ENCODE results near the gene IFT122.
"Not testable (repeated sequence)": the region's sequence is repeated elsewhere in the genome, so short reads cannot be mapped to it uniquely, and the experiment has no call there.

Gene IFT122

DNA sequence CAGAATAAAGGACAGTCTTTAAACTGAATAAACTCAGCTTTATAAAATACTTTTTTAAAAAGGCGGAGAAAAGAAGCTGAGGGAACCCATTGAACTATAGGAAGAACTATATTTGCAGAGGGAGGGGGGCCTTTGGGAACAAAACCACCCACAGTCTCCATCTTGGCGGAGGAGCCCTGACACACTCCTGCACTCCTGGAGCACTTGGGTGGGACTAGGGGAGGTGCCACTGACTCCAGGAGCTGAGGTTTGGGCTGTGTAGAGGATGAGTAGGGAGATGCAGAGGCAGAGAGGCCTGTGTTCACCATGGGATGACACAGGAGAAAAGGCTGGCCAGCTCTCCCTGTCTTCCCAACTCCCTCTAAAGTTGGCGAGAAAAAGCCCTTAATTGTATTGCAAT, 35.8 kb downstream of the IFT122 start:
- TF ChIP-seq, protein P1, sequence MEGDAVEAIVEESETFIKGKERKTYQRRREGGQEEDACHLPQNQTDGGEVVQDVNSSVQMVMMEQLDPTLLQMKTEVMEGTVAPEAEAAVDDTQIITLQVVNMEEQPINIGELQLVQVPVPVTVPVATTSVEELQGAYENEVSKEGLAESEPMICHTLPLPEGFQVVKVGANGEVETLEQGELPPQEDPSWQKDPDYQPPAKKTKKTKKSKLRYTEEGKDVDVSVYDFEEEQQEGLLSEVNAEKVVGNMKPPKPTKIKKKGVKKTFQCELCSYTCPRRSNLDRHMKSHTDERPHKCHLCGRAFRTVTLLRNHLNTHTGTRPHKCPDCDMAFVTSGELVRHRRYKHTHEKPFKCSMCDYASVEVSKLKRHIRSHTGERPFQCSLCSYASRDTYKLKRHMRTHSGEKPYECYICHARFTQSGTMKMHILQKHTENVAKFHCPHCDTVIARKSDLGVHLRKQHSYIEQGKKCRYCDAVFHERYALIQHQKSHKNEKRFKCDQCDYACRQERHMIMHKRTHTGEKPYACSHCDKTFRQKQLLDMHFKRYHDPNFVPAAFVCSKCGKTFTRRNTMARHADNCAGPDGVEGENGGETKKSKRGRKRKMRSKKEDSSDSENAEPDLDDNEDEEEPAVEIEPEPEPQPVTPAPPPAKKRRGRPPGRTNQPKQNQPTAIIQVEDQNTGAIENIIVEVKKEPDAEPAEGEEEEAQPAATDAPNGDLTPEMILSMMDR (IDR thresholded peaks at IDR 0.05; ENCODE audit: insufficient read depth, low read length, poor library complexity, severe bottlenecking) = no peak
- peaks cover 3% of the 10 kb centered on the region; the same call in 1 of the 2 replicates for H3K36me3 ChIP-seq (ENCODE audit: control insufficient read depth, insufficient read depth, low read length)
- no peak overlapping the region for H3K4me3 ChIP-seq (replicated peaks; ENCODE audit: low read depth, low read length)
- no peaks in the 10 kb centered on the region for H3K27me3 ChIP-seq (replicated peaks; ENCODE audit: control insufficient read depth, insufficient read depth, low read length)
- no peak for DNase-seq (ENCODE audit: extremely low read depth, insufficient read length)

DNA sequence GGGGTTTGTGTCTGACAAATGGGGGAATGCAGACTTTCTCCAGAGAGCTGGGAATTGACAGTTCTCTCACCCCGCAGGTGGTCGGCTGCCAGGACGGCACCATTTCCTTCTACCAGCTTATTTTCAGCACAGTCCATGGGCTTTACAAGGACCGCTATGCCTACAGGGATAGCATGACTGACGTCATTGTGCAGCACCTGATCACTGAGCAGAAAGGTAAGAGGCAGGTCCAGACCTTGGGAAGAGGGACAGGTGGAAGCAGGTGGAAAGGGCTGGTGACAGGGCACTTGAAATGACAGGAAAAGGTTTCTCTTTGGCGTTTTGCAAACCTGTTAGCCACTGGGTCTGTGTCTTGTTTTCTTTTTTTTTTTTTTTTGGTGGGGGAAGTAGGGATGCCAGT, 36.6 kb downstream of the IFT122 start:
- Histone ChIP-seq H3K27me3 (replicated peaks; ENCODE audit: control insufficient read depth, insufficient read depth, low read length) (no peaks in the 10 kb centered on the region), H3K4me3 (replicated peaks; ENCODE audit: low read depth, low read length) (no peak overlapping the region), H3K36me3 (ENCODE audit: control insufficient read depth, insufficient read depth, low read length) (peaks cover 4% of the 10 kb centered on the region; the same call in 1 of the 2 replicates)
- TF ChIP-seq, protein P1 (IDR thresholded peaks at IDR 0.05; ENCODE audit: insufficient read depth, low read length, poor library complexity, severe bottlenecking) = no peak
- DNase-seq (ENCODE audit: extremely low read depth, insufficient read length) = no peak

DNA sequence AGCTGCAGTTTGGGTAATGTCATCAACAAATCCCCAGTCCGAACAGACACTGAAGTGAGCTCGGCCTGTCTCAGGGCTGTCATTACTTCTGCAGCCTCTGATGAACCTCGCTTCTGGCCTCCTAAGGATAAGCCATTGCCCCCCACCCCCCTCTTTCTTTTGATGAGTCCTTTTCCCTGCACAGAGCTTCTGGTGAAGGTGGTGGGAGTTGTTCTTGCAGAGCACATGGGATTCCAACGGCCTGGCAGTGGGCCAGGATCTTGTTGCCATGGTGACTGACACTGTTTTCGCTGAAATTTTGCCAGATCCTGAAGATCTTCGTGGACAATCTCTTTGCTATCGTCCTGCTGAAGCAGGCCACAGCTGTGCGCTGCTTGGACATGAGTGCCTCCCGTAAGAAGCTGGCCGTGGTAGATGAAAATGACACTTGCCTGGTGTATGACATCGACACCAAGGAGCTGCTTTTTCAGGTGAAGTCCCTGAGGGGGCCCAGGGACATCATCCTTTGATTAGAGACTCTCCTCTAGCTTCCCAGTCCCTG, 41.3 kb downstream of the IFT122 start:
- DNase-seq (ENCODE audit: extremely low read depth, insufficient read length); H3K4me3 ChIP-seq (replicated peaks; ENCODE audit: low read depth, low read length); H3K27me3 ChIP-seq (replicated peaks; ENCODE audit: control insufficient read depth, insufficient read depth, low read length); H3K36me3 ChIP-seq (ENCODE audit: control insufficient read depth, insufficient read depth, low read length): not testable (repeated sequence)

- no peak overlapping the region for H3K4me3 ChIP-seq (replicated peaks; ENCODE audit: low read depth, low read length)
- DNase-seq (ENCODE audit: extremely low read depth, insufficient read length) = no peak
- TF ChIP-seq, protein P1 (IDR thresholded peaks at IDR 0.05; ENCODE audit: insufficient read depth, low read length, poor library complexity, severe bottlenecking) = no peak
- no peaks in the 10 kb centered on the region for H3K27me3 ChIP-seq (replicated peaks; ENCODE audit: control insufficient read depth, insufficient read depth, low read length)
- H3K36me3 ChIP-seq (ENCODE audit: control insufficient read depth, insufficient read depth, low read length) = peaks cover 5% of the 10 kb centered on the region; the same call in 1 of the 2 replicates
Observed at GRCh38 chr3:129481766-129482332, 41.8 kb downstream of the IFT122 start.

DNA sequence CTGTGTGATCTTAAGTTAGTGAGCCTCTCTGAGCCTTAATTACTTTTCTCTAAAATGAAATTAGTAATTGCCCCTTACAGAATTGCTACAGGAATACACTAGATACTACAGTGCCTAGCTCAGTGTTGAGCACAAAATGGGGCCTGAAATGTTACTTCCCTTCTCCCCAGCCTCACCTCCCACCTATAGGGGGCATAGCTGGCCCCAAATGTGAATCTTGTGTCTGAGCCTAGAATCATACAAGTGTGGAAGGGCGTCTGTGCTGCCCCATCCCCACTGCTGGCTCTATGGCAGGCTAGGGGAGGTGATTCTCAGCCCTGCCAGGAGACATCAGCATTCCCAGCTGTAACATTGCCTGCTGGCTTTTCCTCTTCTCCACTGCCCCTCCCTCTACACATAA, 42.7 kb downstream of the IFT122 start:
- peaks cover 5% of the 10 kb centered on the region; the same call in 1 of the 2 replicates for H3K36me3 ChIP-seq (ENCODE audit: control insufficient read depth, insufficient read depth, low read length)
- H3K4me3 ChIP-seq (replicated peaks; ENCODE audit: low read depth, low read length) = no peak overlapping the region
- TF ChIP-seq, protein P1 (IDR thresholded peaks at IDR 0.05; ENCODE audit: insufficient read depth, low read length, poor library complexity, severe bottlenecking) = peak; percentile 38
- no peak for DNase-seq (ENCODE audit: extremely low read depth, insufficient read length)
- no peaks in the 10 kb centered on the region for H3K27me3 ChIP-seq (replicated peaks; ENCODE audit: control insufficient read depth, insufficient read depth, low read length)

- Histone ChIP-seq H3K4me3 (replicated peaks; ENCODE audit: low read depth, low read length) (no peak overlapping the region), H3K27me3 (replicated peaks; ENCODE audit: control insufficient read depth, insufficient read depth, low read length) (no peaks in the 10 kb centered on the region), H3K36me3 (ENCODE audit: control insufficient read depth, insufficient read depth, low read length) (peaks cover 5% of the 10 kb centered on the region; the same call in 1 of the 2 replicates)
- TF ChIP-seq, protein P1 (IDR thresholded peaks at IDR 0.05; ENCODE audit: insufficient read depth, low read length, poor library complexity, severe bottlenecking) = no peak
- DNase-seq (ENCODE audit: extremely low read depth, insufficient read length) = no peak
Observed at GRCh38 chr3:129483870-129484269, 43.8 kb downstream of the IFT122 start.

DNA sequence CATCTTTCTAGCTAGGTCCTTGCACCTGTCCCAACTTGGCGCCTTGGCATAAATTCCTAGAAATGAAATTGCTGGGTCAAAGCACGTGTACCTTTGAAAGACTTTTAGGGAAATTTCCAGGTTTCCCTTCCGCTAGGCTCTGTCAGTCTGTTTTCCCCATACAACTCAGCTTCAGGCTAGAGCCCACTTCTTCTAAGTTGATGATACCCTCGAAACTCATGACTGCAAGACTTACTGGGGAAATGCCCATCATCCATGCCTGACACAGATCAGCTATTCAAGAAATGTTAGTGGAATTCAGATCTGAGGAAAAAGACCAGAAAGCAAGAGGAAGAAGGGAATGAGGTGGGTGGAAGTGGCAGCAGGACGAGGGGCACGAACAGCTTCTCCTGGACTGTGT, 45.1 kb downstream of the IFT122 start:
- H3K36me3 ChIP-seq (ENCODE audit: control insufficient read depth, insufficient read depth, low read length); DNase-seq (ENCODE audit: extremely low read depth, insufficient read length); H3K27me3 ChIP-seq (replicated peaks; ENCODE audit: control insufficient read depth, insufficient read depth, low read length); H3K4me3 ChIP-seq (replicated peaks; ENCODE audit: low read depth, low read length): not testable (repeated sequence)
